HG02884 (cell line): ENCODE data around the gene FHL3.

Source experiments
- ATAC-seq: cut with Tn5 transposase; IDR thresholded peaks from one replicate; pipeline ENCODE4 v1.9.1; 2021; ENCODE audit warnings: mild to moderate bottlenecking, moderate library complexity; ENCODE audit not compliant: unreplicated experiment

FHL3 gene

GRCh38 chr1:38014724-38015424, 9.6 kb upstream of the FHL3 start:
- ATAC-seq: no peak

DNA sequence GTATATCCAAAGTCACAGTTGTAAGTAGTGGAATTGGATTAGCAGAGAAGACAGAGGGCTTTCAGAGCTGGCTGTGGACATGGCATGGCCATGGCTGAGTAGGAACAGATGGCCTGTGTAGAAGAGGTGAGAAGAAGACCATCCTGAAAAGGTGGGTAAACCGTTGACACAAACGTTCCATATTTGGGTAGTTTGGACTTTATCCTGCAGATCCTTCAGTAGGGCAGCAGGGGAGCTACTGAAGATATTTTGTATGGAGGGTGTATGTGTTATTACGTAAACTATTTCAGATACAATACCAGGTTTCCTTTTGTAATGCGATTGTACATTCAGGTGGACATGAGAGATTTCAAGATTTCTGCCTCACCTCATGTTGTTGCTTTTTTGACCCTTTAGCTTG, 8.9 kb upstream of the FHL3 start:
- ATAC-seq: no peak

GRCh38 chr1:38013227-38013622, 7.9 kb upstream of the FHL3 start:
- ATAC-seq: no peak

DNA sequence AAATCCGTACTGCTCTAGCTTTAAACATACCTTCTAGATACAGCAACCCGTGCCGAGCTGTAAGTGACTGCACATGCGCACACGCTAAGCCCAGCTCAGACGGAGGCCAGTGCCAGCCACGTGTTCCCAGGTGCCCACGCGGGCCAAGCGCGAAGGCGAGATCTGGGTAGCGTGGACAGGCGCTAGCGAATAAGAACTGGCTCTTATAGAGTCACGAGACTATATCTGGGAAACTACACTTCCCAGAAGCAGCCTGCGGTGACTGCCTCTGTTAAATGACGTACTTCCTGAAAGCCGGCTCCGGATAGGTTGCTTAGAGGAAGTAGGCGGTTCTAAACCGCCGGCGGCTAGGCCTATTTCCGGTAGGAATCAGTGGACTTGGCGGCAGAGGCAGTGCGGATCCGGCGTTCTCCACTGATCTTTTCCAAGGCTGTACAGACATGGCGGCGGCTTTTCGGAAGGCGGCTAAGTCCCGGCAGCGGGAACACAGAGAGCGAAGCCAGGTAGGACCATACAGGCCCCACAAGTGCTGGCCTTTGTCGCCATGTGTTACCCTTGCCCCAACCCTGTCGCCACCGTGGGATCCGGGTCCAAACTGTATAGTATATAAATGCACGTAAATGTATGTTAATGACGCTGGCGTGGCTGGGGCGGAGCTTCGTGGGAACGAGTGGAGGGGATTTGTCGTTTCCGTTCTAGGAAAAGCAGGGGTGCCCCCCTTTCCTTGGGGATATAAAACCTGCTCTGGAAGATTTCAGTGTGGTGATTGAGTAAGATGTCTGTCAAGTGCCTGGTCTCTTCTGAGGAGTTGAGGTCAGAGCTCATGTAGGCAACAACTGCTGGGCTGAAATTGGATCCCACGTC, 7.3 kb upstream of the FHL3 start, which contains the start of gene UTP11:
Gene UTP11, plus strand, starts transcription at position 372 of the 864 bp plus-strand sequence. Its CDS starts 69 bp downstream, at position 441.
- peak; percentile 94 for ATAC-seq

DNA sequence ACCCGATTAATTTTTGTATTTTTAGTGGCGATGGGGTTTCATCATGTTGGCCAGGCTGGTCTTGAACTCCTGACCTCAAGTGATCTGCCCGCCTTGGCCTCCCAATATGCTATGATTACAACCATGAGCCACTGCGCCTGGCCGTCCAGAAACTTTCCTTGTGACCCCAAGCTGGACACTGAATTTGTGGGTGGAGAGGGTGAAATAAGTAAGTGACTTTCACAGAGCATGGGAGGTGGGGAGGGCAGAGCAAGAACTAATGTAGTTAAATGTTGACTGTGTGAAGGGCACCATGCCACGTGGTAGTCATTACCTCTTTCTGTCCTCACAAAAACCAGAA, 4.5 kb upstream of the FHL3 start:
- no peak for ATAC-seq

DNA sequence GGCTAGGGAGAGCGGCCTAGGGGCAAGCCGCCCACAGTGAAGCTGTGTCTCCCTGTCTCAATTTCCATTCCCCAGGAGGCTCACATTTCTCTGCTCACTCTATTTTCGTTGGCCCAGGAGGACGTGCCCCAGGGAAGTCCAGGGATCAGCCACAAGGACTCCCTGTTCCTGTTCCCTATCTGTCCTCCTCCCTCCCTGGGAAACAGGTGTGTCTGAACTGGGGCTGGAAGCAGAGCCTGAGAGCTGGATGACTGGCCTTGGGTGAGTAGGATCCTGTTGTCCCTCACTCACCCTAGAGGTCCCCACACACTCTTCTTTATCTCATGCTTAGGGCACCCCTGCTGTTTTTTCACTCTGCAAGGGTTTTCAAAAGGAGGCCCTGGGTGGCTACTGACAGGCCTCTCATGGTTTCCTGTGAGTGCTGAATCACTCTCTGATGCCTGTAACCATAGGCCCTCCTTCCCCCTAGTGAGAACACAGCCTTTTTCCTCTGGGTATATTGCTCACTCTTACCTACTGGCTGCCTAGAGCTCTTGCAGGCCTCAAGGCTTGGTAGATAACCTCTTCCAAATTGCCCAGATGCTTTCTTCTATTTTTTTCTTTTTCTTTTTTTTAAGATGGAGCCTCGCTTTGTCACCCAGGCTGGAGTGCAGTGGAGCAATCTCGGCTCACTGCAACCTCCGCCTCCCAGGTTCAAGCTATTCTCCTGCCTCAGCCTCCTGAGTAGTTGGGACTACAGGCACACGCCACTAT, 4.0 kb upstream of the FHL3 start:
- ATAC-seq: no peak

- ATAC-seq: no peak
Measured at GRCh38 chr1:38006008-38006828, 904 bp upstream of the FHL3 start.

- ATAC-seq: no peak
Measured at GRCh38 chr1:38004284-38005108, 818 bp downstream of the FHL3 start.

GRCh38 chr1:38003261-38004250, 1.8 kb downstream of the FHL3 start:
- no peak for ATAC-seq

DNA sequence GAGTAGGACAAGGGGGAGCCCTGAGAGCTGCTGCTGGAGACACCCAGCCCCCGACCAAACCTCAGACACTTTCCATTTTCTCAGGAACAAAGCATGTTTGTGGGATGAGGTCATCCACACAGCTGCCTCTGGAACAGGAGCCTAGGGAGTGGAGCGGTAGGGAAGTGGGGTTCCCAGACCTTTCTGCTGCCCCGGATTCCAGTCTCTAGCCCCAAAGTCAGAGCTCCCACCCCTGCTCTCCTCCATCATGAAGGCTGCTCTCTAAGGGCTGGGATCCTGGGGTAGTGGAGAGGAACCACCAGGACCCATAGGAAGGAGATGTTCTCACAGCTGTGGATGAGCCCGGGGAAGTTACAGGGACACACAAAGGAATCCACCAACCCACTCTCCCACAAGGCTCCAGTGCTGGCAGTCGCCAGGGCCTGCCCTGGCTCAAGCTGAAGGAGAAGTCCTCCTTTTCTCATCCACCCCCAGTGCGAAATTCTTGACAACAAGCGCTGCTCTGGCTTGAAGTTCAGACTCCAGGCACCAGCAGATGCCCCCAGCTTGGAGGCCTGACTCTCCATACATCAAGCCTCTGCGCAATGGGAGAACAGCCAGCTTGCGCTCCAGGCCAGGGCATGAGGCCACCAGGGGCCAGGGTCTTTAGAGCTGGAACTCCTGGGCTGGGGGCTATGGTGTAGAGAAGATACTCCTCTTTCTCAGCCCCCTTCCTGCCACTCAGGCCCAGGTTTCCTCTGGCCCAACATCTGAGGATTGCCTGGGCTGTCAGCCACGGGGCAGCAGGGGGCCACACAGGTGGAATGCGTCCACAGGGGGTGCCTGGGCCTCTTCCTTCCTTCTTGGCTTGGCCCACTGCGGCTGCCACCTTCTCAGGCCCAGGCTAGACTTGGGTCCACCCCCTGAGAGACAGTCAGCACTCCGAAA, 4.5 kb downstream of the FHL3 start:
- no peak for ATAC-seq

GRCh38 chr1:38000233-38000528, 5.1 kb downstream of the FHL3 start:
- no peak for ATAC-seq

GRCh38 chr1:37999430-38000232, 5.7 kb downstream of the FHL3 start:
- no peak for ATAC-seq

DNA sequence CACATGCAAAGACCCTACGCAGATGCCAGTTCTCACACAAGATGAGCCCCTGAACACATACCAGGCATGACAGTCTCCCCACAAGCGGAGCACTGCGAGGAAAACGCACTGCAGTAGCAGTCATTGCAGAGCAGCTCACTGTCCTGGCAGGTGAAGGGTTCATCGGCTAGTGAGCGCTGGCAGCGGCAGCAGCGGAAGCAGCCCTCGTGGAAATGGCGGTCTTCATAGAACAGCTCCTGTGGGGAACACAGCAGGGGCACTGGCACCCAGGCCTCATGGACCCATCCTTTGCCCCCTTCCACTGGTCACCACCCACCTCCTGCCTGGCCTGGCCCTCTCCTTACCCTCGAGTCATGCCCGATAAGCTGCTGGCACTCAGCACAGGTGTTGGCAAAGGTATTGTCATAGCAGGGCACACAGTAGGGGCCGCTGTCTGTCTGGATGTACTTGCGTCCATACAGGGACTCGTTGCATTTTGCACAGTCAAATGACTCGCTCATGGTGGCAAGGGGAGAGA, 6.3 kb downstream of the FHL3 start:
- ATAC-seq: no peak

DNA sequence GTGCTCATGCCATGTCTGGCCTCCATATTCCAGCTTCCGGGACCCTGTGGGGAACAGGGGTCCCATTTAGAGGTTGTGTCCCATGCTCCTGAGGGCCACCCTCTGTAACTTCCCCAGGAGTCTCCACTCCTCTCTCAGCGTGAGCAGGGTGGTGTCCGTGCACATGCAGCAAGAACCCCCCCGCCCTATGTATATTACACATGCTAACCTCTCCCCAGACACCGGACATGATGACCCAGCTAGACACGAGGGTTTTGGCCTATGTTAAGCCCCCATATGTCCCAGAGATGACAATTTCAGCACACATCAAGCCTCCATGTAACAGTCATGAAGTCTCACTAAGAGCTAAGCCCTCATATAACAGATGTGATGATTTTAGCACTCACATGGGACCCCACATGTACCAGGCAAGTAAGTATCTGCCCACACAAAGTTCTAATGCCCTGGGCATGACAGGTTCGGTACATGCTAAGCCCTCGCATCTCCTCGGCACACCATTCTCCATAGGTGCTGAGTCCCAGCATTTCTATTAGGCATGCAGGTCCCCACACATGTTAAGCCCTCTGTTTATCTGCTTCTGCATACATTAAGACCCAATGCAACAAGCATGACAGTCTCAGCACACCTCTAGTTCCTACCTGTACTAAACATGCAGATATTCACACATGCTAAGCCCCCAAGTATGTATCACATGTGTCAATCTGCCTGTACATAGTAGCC, 7.1 kb downstream of the FHL3 start:
- no peak for ATAC-seq

DNA sequence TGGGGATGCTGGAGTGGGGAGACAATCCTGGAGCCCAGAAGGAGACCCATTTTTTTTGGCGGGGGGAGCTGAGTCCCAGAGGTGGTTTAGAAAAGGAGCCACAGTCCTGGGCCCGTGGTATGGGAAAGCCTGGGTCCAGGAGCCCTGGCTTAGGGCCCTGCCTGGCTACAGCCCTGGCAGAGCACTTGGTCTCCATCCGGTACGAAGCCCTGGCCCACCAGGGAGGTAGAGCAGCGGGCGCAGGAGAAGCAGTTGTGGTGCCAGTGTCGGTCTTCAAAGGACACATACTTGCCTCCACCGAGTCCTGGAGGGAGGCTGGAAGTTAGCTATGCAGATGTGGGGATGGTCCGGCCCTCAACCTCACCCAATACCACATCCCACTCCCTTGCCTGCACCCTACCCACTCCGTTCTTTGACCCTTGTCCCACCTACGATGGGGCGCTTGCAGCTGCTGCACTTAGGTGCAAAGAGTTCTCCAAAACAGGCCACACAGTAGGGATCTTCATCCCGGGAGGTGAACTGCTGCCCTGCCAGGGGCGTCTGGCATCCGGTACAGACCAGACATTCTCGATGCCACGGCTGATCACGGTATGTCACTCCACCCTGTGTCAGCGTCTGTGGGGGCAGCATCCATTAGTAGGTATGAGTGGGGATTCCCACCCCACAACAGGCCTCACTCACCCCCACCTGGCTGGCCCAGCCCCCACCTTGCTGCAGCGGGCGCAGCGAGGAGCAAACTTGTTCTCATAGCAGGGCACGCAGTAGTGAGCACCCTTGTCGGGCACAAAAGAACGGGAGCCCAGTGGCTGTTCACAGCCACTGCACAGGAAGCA, 7.8 kb downstream of the FHL3 start:
- no peak for ATAC-seq
